Activated CD4-positive, alpha-beta T cell treated with anti-CD3 and anti-CD28 coated beads for 36 hours (primary cell): ENCODE data around the gene CHST15. TPM values are rescaled to one million over a fixed set of nuclear protein-coding genes. Genes with fewer than 3 reads are reported as not detected.

ENCODE experiments used
- ATAC-seq: fragments of 200-7000 bp; cut with Tn5 transposase; one replicate; pipeline ENCODE4 v1.10.0; 2021; ENCODE audit warnings: mild to moderate bottlenecking, moderate library complexity
- CTCF ChIA-PET: fragments of 350-600 bp; sonication (Branson Sonifier 250); formaldehyde crosslinking; loops from one replicate; lab custom pipeline; 2021; ENCODE audit warnings: antibody characterized with exemption; lab: Charles Lee
- POLR2A ChIA-PET: fragments of 350-600 bp; sonication (Branson Sonifier 250); formaldehyde crosslinking; loops from one replicate; lab custom pipeline; 2021; ENCODE audit warnings: antibody characterized with exemption, inconsistent platforms; lab: Charles Lee
- DNase-seq: peaks from one replicate; pipeline ENCODE4 v3.0.0-alpha.2; 2020
- H3K27ac Mint-ChIP-seq: one replicate; pipeline ENCODE4 v1.8.0; 2021; ENCODE audit warnings: mixed read lengths
- H3K27me3 Mint-ChIP-seq: one replicate; pipeline ENCODE4 v1.8.0; 2021; ENCODE audit warnings: mixed read lengths
- H3K36me3 Mint-ChIP-seq: one replicate; pipeline ENCODE4 v1.8.0; 2021; ENCODE audit warnings: low read depth, mixed read lengths
- H3K4me1 Mint-ChIP-seq: one replicate; pipeline ENCODE4 v1.8.0; 2021; ENCODE audit warnings: mixed read lengths
- H3K4me3 Mint-ChIP-seq: one replicate; pipeline ENCODE4 v1.8.0; 2021; ENCODE audit warnings: mild to moderate bottlenecking, moderate library complexity, mixed read lengths
- H3K9me3 Mint-ChIP-seq: one replicate; pipeline ENCODE4 v1.8.0; 2021; ENCODE audit warnings: low read depth, mixed read lengths
- intact Hi-C, 2 experiments: fragments of 100-400 bp; cut with DNase I in 1 of 2; cut with micrococcal nuclease in 1 of 2; formaldehyde crosslinking; loops; one replicate each; pipeline versions ENCODE4 v1.14.2 to v1.15.1; 2022 to 2024; cut with DNase I, micrococcal nuclease
- total RNA-seq, 2 experiments: library from RNA; stranded (reverse); gene quantifications; one replicate each; pipeline ENCODE4 v1.2.3, GENCODE V29; 2021

CHST15 gene
- total RNA-seq, 2 experiments from 2014 or later, result 0.40 to 0.43 TPM

DNA sequence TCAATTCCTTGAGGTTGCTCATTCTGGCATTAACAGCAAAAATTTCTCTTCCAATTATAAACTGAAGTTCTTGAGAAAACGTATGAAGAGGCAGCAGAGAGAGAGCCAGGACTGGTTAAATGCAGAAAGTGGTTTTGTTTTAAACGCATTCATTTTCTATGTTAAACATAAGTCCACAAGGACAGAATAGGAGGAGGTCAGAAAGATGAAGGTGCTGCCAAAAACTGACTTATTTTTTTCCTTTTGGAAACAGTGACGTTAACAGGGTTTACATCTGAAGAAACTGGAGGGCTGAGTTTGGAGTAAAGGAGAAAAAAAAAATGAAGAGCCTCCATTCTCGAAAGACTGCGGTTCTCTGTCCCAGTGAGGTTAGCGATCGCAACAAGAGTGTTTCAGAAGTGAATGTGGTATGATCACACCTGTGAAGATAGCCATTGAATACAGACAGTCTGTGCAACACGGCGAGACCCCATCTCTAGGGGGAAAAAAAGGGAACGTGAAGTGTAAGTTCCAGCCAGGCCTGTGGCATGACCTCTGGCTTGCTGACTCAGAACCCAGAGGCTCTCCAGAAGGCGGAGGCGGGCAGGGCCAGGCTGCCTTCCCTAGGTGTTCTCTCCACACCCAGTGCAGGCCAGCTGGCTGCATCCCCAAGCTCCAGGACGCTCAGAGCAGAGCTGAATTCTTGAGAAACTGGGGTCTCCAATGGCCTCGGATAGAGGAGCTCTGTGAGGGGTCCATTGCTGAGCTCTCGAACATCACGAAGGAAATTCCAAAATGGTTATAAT is 84.0 kb downstream of the CHST15 start:
- H3K4me1 Mint-ChIP-seq, result no peaks in the 10 kb centered on the region
- POLR2A ChIA-PET, result no interaction called here
- no peak overlapping the region for H3K4me3 Mint-ChIP-seq
- H3K36me3 Mint-ChIP-seq, result no peaks in the 10 kb centered on the region
- no peak overlapping the region for H3K27ac Mint-ChIP-seq
- H3K9me3 Mint-ChIP-seq, result peaks cover 9% of the 10 kb centered on the region
- intact Hi-C loops, result no loop called here
- DNase-seq, result no peak
- CTCF ChIA-PET, result no interaction called here
- no peaks in the 10 kb centered on the region for H3K27me3 Mint-ChIP-seq
- no peak for ATAC-seq

DNA sequence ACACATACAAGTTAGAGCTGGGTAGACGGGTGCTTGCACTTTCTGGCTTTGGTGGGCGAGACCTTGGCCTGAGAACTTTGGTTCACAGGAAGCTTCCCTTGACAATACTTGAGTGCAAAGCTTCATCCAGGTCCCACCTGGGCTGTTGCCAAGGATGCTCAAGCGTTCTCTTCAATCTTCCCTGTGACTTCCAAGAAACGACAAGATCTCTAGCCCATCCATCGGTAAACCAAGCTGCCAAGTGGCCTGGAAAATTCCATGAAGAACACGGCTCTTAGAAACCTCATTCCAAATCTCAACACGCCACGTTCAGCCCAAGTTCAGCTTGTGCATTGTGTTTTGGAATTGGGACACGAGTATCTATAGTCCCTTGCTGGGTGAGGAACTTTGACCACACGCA is 84.7 kb downstream of the CHST15 start:
- H3K4me3 Mint-ChIP-seq, result no peak overlapping the region
- CTCF ChIA-PET, result no interaction called here
- H3K9me3 Mint-ChIP-seq, result peaks cover 3% of the 10 kb centered on the region
- POLR2A ChIA-PET, result no interaction called here
- no peaks in the 10 kb centered on the region for H3K27me3 Mint-ChIP-seq
- intact Hi-C loops, result no loop called here
- H3K27ac Mint-ChIP-seq, result no peak overlapping the region
- DNase-seq (no peak), ATAC-seq (no peak)
- no peaks in the 10 kb centered on the region for H3K4me1 Mint-ChIP-seq
- H3K36me3 Mint-ChIP-seq, result no peaks in the 10 kb centered on the region

DNA sequence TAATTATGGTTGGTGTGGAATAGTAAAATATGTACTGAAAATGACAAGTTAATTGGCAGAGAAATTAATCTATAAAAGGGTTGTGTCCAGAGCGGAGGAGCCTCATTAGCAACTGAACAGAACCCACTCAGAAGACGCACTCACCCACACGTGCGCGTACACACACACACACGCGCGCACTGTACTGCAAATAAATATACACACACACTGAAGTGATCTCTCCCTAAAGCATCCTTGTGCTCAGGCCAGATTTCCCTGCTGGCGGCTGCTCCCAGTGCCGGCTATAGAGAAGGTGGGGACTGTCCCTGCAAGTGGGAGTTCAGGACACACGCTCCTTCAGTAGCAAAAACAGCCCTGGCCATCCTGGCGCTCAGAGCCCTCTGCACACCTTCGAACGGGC is 85.2 kb downstream of the CHST15 start:
- no peaks in the 10 kb centered on the region for H3K27me3 Mint-ChIP-seq
- no peaks in the 10 kb centered on the region for H3K36me3 Mint-ChIP-seq
- no peak for ATAC-seq
- H3K9me3 Mint-ChIP-seq, result no peaks in the 10 kb centered on the region
- no peak overlapping the region for H3K4me3 Mint-ChIP-seq
- ChIA-PET CTCF (no interaction called here), POLR2A (no interaction called here)
- no peaks in the 10 kb centered on the region for H3K4me1 Mint-ChIP-seq
- DNase-seq, result no peak
- H3K27ac Mint-ChIP-seq, result no peak overlapping the region
- intact Hi-C loops, result no loop called here

DNA sequence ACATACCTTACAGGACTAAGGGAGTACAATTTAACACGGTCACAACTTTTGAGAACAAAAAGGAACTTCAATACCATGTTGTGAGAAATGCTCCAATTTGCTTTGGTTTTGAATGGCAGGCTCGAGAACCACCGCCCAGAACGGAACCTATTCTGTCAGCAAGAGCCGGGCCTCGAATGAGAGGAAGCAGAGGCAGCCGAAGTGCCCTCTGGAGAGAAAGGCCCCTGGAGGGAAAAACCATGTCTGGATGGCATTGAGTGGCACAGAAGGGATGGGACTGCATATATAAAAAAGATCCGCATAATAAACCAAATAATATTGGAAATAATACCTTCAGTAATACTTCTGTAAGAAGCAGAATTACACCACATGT is 85.6 kb downstream of the CHST15 start:
- ChIA-PET CTCF (no interaction called here), POLR2A (no interaction called here)
- no peaks in the 10 kb centered on the region for H3K9me3 Mint-ChIP-seq
- H3K4me1 Mint-ChIP-seq, result no peaks in the 10 kb centered on the region
- DNase-seq (no peak), ATAC-seq (no peak)
- intact Hi-C loops, result no loop called here
- H3K27ac Mint-ChIP-seq, result no peak overlapping the region
- no peak overlapping the region for H3K4me3 Mint-ChIP-seq
- H3K36me3 Mint-ChIP-seq, result no peaks in the 10 kb centered on the region
- no peaks in the 10 kb centered on the region for H3K27me3 Mint-ChIP-seq

DNA sequence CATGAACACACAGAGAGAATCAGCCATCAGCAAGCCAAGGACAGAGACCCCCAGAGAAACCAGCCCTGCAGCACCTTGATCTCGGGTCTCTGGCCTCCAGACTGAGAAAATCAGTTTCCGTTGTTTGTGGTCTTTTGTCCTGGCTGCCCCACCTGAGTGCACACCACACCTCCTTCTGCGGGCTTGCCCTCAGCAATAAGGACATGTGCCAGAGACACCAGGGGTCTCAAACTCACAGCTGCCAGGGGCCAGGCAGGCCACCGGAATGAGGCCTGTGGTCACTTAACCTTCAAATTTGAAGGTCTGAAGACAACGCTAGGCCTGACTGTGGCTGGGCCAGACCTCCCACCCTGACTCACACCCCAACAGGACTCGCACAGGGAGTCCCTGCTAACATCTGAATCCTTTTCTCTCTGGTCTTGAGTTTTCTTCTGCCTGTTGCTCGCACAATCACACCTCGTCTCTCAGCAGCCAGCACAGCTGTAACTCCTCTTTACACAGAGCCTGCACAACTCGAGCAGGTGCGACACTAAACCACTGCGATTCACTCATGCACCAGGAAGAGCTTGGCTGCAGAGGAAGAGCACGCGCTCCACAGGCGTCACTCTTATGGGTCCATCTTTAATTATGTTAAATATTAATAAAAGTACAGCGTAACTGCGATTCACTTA is 86.2 kb downstream of the CHST15 start:
- Mint-ChIP-seq H3K27me3 (no peaks in the 10 kb centered on the region), H3K9me3 (no peaks in the 10 kb centered on the region), H3K4me1 (no peaks in the 10 kb centered on the region), H3K36me3 (no peaks in the 10 kb centered on the region), H3K4me3 (no peak overlapping the region), H3K27ac (no peak overlapping the region)
- POLR2A ChIA-PET, result no interaction called here
- ATAC-seq, result no peak
- DNase-seq, result no peak
- CTCF ChIA-PET, result no interaction called here
- intact Hi-C loops, result no loop called here

DNA sequence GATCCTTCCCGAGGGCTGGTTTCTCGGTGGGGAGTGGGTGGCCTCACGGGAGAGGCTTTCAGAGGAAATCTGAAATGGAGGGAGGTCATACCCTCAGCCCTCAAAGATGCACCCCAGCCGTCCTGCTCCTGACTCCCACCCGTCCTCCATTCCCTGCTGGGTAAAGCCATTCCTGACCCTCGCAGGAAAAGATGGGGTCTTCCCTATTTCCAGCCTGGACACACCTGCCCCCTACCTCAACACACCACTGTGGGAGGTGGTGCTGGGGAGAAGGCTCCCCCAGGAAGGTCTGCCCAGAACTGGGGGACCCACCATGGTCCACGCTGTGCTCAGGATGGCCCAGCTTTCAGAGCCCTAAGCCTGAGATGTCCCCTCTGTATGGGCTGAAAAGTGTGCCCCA is 86.9 kb downstream of the CHST15 start:
- H3K27ac Mint-ChIP-seq, result no peak overlapping the region
- no peaks in the 10 kb centered on the region for H3K4me1 Mint-ChIP-seq
- CTCF ChIA-PET, result interaction anchor here (1.0 kb wide), 1 partner anchor 12 kb away, joined by 3 read pairs; no protein-coding TSS in a partner anchor
- H3K36me3 Mint-ChIP-seq, result no peaks in the 10 kb centered on the region
- ATAC-seq, result no peak
- H3K9me3 Mint-ChIP-seq, result no peaks in the 10 kb centered on the region
- no peak for DNase-seq
- POLR2A ChIA-PET, result no interaction called here
- H3K4me3 Mint-ChIP-seq, result no peak overlapping the region
- intact Hi-C loops, result no loop called here
- no peaks in the 10 kb centered on the region for H3K27me3 Mint-ChIP-seq

DNA sequence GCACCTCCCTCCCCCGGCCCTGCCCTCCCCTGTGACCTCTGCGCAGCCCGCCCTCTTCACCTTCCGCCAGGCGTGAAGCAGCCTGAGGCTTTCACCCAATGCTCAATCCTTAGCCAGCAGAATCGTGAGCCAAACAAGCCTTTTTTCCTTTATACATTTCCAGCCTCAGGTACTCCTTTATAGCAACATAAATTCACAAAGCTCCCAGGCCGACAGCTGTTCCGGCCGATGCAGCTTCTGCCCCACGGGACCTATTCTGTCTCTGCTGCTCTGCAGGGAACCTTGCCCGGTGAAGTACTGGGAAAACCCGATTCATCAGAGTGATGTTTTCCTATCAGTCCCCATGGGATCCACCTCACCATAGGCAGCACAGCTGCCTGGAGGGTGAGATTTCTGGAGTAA is 87.4 kb downstream of the CHST15 start:
- Mint-ChIP-seq H3K4me1 (no peaks in the 10 kb centered on the region), H3K9me3 (no peaks in the 10 kb centered on the region), H3K27ac (no peak overlapping the region), H3K27me3 (no peaks in the 10 kb centered on the region), H3K36me3 (no peaks in the 10 kb centered on the region), H3K4me3 (no peak overlapping the region)
- no peak for ATAC-seq
- no peak for DNase-seq
- CTCF ChIA-PET, result interaction anchor here (1.0 kb wide), 1 partner anchor 11 kb away, joined by 3 read pairs; no protein-coding TSS in a partner anchor
- intact Hi-C loops, result no loop called here
- POLR2A ChIA-PET, result no interaction called here

DNA sequence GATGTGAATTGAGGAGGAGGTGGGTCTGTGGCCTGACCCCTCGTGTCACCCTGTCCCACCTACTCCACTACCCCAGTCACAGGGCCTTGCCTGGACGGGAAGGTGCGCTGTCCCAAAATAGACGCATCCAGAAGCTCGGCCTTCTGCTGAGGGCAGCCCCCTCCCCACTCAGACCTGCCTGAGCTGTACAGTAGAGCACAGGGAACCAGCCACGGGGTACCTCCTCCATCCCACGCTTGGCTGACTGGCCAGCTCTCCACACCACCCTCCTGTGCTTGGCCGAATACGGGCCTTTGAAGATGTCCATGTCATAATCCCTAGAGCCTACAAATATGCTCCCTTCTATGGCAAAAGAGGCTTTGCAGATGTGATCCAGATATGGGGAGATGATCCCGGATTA is 88.3 kb downstream of the CHST15 start:
- H3K27ac Mint-ChIP-seq, result no peak overlapping the region
- CTCF ChIA-PET, result interaction anchor here (0.7 to 1.4 kb wide), 2 partner anchors 9 to 10 kb away, joined by 3 to 5 read pairs; no protein-coding TSS in a partner anchor
- no peak overlapping the region for H3K4me3 Mint-ChIP-seq
- H3K4me1 Mint-ChIP-seq, result no peaks in the 10 kb centered on the region
- DNase-seq (no peak), ATAC-seq (no peak)
- intact Hi-C loops, result no loop called here
- H3K9me3 Mint-ChIP-seq, result no peaks in the 10 kb centered on the region
- no peaks in the 10 kb centered on the region for H3K27me3 Mint-ChIP-seq
- POLR2A ChIA-PET, result no interaction called here
- H3K36me3 Mint-ChIP-seq, result no peaks in the 10 kb centered on the region

DNA sequence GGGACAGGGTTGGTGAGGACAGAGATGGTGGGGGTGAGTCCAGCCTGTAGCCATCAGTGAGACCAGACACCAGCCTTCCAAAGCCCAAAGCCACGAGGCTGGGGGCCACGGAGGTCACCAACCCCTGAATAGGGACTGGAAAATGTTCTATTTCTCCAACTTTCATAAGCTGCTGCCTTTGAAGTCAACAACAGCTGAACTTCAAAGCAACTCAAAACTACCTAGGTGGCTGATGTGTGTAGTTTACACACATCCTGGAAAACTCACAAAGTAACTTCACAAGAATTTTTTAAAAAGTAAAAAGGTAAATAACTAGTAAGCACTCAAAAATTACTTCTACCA is 88.8 kb downstream of the CHST15 start:
- POLR2A ChIA-PET, result no interaction called here
- CTCF ChIA-PET, result interaction anchor here (0.7 to 1.4 kb wide), 2 partner anchors 8 to 10 kb away, joined by 3 to 5 read pairs; no protein-coding TSS in a partner anchor
- DNase-seq (no peak), ATAC-seq (no peak)
- H3K4me1 Mint-ChIP-seq, result no peaks in the 10 kb centered on the region
- H3K27ac Mint-ChIP-seq, result no peak overlapping the region
- no peak overlapping the region for H3K4me3 Mint-ChIP-seq
- H3K27me3 Mint-ChIP-seq, result no peaks in the 10 kb centered on the region
- no peaks in the 10 kb centered on the region for H3K36me3 Mint-ChIP-seq
- H3K9me3 Mint-ChIP-seq, result no peaks in the 10 kb centered on the region
- intact Hi-C loops, result no loop called here

DNA sequence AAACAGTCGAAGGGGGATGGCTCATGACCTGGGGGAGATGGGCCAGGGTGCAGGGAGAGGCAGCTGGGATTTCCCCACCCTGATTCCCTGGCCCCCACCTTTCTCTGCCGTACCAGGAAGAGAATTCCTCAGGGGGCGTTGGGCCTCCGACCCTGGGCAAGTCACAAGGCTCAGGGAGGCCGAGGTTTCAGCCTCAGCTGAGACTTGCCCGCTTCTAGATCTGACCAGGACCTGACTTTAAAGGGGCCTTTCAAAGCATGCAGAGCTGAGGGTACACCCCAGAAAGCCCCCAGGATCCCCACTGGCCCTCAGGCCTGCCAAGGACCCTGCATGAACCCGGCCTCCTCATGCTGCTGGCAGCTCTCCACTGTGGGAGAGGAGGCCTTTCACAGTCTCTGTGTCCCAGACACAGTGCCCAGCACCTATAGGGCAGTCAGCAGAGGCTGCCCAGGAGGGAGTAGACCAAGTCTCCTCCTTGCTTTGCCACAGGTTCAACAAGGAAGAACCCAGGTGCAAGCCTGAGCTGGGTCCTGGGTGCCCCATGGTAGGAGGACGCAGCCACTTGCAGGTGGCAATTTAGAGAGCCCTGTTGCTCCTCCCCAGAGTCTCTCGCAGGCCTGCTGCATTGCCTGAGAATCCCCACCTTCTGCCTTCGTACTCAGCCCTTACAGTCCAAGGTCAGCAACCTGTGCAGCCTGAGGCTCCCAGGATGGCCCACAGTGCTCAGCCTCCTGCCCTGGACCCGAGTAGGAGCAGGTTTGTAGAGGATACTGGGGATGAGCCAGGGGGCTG is 89.3 kb downstream of the CHST15 start:
- Mint-ChIP-seq H3K36me3 (no peaks in the 10 kb centered on the region), H3K27ac (no peak overlapping the region), H3K4me3 (no peak overlapping the region), H3K27me3 (no peaks in the 10 kb centered on the region), H3K9me3 (no peaks in the 10 kb centered on the region), H3K4me1 (no peaks in the 10 kb centered on the region)
- POLR2A ChIA-PET, result no interaction called here
- intact Hi-C loops, result no loop called here
- ATAC-seq, result no peak
- CTCF ChIA-PET, result interaction anchor here (1.4 kb wide), 1 partner anchor 8 kb away, joined by 5 read pairs; no protein-coding TSS in a partner anchor
- DNase-seq, result no peak

DNA sequence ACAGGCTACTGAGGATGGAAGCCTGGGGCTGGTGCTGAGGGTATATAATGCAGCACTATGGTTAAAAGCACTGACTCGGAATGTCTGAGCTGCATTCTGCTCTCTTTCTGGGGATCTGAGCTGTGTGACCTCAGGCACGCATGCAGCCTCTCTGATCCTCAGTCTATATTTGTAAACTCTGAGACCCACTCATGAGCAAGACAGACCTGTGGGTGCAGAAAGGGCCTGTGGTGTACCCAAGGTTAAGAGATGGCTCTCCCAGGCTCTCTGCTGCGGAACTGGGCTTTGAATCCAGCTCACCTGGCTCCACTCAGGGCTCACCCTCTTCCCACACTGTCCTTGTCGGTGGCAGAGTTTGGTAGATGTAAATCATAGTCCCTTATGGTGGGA is 89.9 kb downstream of the CHST15 start:
- no peak overlapping the region for H3K4me3 Mint-ChIP-seq
- H3K36me3 Mint-ChIP-seq, result no peaks in the 10 kb centered on the region
- POLR2A ChIA-PET, result no interaction called here
- H3K27me3 Mint-ChIP-seq, result no peaks in the 10 kb centered on the region
- H3K27ac Mint-ChIP-seq, result no peak overlapping the region
- intact Hi-C loops, result no loop called here
- no peaks in the 10 kb centered on the region for H3K9me3 Mint-ChIP-seq
- ATAC-seq (no peak), DNase-seq (no peak)
- CTCF ChIA-PET, result no interaction called here
- H3K4me1 Mint-ChIP-seq, result no peaks in the 10 kb centered on the region

DNA sequence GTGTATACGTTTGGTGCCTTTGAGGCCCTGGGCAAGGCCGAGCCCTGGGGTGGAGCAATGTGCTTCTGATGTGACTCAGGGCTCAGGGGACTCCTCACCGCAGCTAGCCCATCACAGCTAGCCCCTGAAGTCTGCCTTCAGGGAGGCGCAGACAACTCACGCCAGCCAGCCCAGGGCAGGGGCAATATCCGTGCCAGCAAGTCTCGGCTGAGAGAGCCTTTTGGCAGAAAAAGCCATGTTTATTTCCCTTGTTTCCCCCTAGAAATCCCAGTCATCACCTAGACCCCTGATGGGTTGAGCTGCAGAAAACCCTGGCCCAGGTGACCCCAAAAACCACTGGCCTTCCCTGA is 90.4 kb downstream of the CHST15 start:
- H3K27ac Mint-ChIP-seq, result no peak overlapping the region
- DNase-seq, result no peak

More for the DNA sequence above, 90.4 kb downstream of the CHST15 start:
- POLR2A ChIA-PET, result no interaction called here
- no peak for ATAC-seq
- Mint-ChIP-seq H3K27me3 (no peaks in the 10 kb centered on the region), H3K9me3 (no peaks in the 10 kb centered on the region), H3K4me3 (no peak overlapping the region), H3K4me1 (no peaks in the 10 kb centered on the region), H3K36me3 (no peaks in the 10 kb centered on the region)
- intact Hi-C loops, result no loop called here
- CTCF ChIA-PET, result no interaction called here
